Posterior vena cava (tissue), 2 donors: ENCODE results near the gene ZNF471. TPM values are rescaled to one million over a fixed set of nuclear protein-coding genes. Genes with fewer than 3 reads are reported as not detected.

Experiments
- DNase-seq: peaks from one replicate; pipeline ENCODE4 v3.0.0-alpha.2; 2020; ENCODE audit warnings: low spot score
- intact Hi-C, 2 donors: fragments of 100-400 bp; cut with DNase I; formaldehyde crosslinking; loops; one replicate each; pipeline versions ENCODE4 v1.14.1 to v1.14.2; 2022 to 2023
- total RNA-seq, 2 donors: library from RNA; stranded (reverse); fragmentation: NEBNext Ultra II Directional; extraction: Animal tissue kit (Norgen Biotek cat#: 25700); gene quantifications; one replicate each; pipeline ENCODE4 v1.2.1, GENCODE V29; 2021
- donor health status: DM: yes; HTN: yes; CAD: no.
- donor health status: DM: yes; HTN: yes; CAD: no.

Gene ZNF471
- total RNA-seq, 2 donors from 2014 or later: 7.7 to 9.4 TPM

- intact Hi-C loops: no loop called here
- peak; percentile 98 for DNase-seq
Observed at GRCh38 chr19:56567274-56568120, 59.8 kb downstream of the ZNF471 start, which contains the start of gene ZNF470. Gene ZNF470 (plus strand): TSS chr19:56567468. CDS start chr19:56570312, 2,844 bp downstream.

- intact Hi-C loops: no loop called here
- DNase-seq: no peak
Observed at GRCh38 chr19:56572589-56572988, 64.9 kb downstream of the ZNF471 start.

- no peak for DNase-seq
- intact Hi-C loops: no loop called here
Observed at GRCh38 chr19:56573914-56574313, 66.3 kb downstream of the ZNF471 start.

GRCh38 chr19:56577719-56578602 is 70.3 kb downstream of the ZNF471 start:
- intact Hi-C loops: loop anchor here in 1 of 2 donors (1.0 kb wide), 1 partner anchor 7 kb away; no protein-coding TSS in a partner anchor

More at GRCh38 chr19:56577719-56578602, 70.3 kb downstream of the ZNF471 start:
- DNase-seq: no peak

Other genes starting within 250 kb of the ZNF471 start
- not detected for gene EDDM13, start 235.1 kb upstream of the ZNF471 start, total RNA-seq
- gene ZSCAN5A, start 193.0 kb upstream of the ZNF471 start, total RNA-seq: 1 to 10 TPM; 8.5 to 10.0 TPM
- 1 to 10 TPM; 3.0 to 3.7 TPM for gene ZNF582, start 114.3 kb upstream of the ZNF471 start, total RNA-seq
- 10 to 100 TPM in 1 of 2 donors, 1 to 10 TPM in 1; 9.6 to 10.8 TPM for gene ZNF583, start 103.5 kb upstream of the ZNF471 start, total RNA-seq
- gene ZNF667, start 30.5 kb upstream of the ZNF471 start, total RNA-seq: 1 to 10 TPM; 3.8 to 4.0 TPM
- 10 to 100 TPM in 1 of 2 donors, 1 to 10 TPM in 1; 9.3 to 11.9 TPM for gene ZFP28, start 31.1 kb downstream of the ZNF471 start, total RNA-seq
- gene ZNF470, start 59.6 kb downstream of the ZNF471 start, total RNA-seq: 1 to 10 TPM; 6.6 to 8.2 TPM
- 10 to 100 TPM in 1 of 2 donors, 1 to 10 TPM in 1; 8.4 to 11.1 TPM for gene ZNF71, start 87.4 kb downstream of the ZNF471 start, total RNA-seq
- under 1 TPM; 0.71 to 0.74 TPM for gene SMIM17, start 135.3 kb downstream of the ZNF471 start, total RNA-seq
- 1 to 10 TPM; 1.7 to 2.0 TPM for gene ZNF835, start 163.9 kb downstream of the ZNF471 start, total RNA-seq